ENCODE results near the gene OR8G5. TPM values are rescaled to one million over a fixed set of nuclear protein-coding genes. Genes with fewer than 3 reads are reported as not detected.
"Not testable (repeated sequence)": the region's sequence is repeated elsewhere in the genome, so short reads cannot be mapped to it uniquely, and the experiment has no call there.

OR8G5 gene
- total RNA-seq, 5 donors from 2014 or later (not counting 1 experiment from before 2014, with no cell fraction given), result not detected

GRCh38 chr11:124240621-124241397 lies 15.4 kb upstream of the OR8G5 start, which contains the start of gene OR8G1:
Gene OR8G1, plus strand, starts transcription at chr11:124241095. Its CDS starts 8,581 bp downstream, at chr11:124249676.
- H3K36me3 Mint-ChIP-seq, result no peaks in the 10 kb centered on the region
- no peak within 1 kb of the TSS for H3K27ac Mint-ChIP-seq
- H3K9me3 ChIP-seq, result no peaks in the 10 kb centered on the region
- peaks cover 0 to 11% of the 10 kb centered on the region in 2 donors for H3K27me3 Mint-ChIP-seq
- POLR2A ChIA-PET, result no interaction called here
- ATAC-seq (replicated peaks in 1 of 4), result no peak
- CTCF ChIA-PET, result no interaction called here
- no peaks in the 10 kb centered on the region for H3K36me3 ChIP-seq (ENCODE audit: control insufficient read depth in 2 of 2, extremely low read depth in 1 of 2, insufficient read depth in 1 of 2, low read length in 1 of 2)
- 81% methylated on average over 2 of the region's 3 CpGs for WGBS (ENCODE audit: insufficient coverage)
- H3K27ac ChIP-seq (ENCODE audit: low read length), result no peak within 1 kb of the TSS
- H3K4me1 Mint-ChIP-seq, result no peaks in the 10 kb centered on the region
- no peak for DNase-seq
- no peak within 1 kb of the TSS for H3K4me3 ChIP-seq (ENCODE audit: control insufficient read depth in 1 of 2, extremely low read depth in 1 of 2, low read length in 1 of 2)
- no peaks in the 10 kb centered on the region for H3K9me3 Mint-ChIP-seq
- H3K27me3 ChIP-seq (replicated peaks in 1 of 2; ENCODE audit: control insufficient read depth in 2 of 2, extremely low read depth in 1 of 2, insufficient read depth in 2 of 2, low read length in 1 of 2), result no peaks in the 10 kb centered on the region
- H3K4me1 ChIP-seq (ENCODE audit: control insufficient read depth in 1 of 2, extremely low read depth in 1 of 2, insufficient read depth in 2 of 2, low read length in 2 of 2), result no peaks in the 10 kb centered on the region
- H3K4me3 Mint-ChIP-seq, result no peak within 1 kb of the TSS

GRCh38 chr11:124249869-124250268 lies 6.3 kb upstream of the OR8G5 start:
- H3K4me1 ChIP-seq (ENCODE audit: control insufficient read depth in 1 of 2, extremely low read depth in 1 of 2, insufficient read depth in 2 of 2, low read length in 2 of 2); CTCF ChIA-PET; H3K36me3 ChIP-seq (ENCODE audit: control insufficient read depth in 2 of 2, extremely low read depth in 1 of 2, insufficient read depth in 1 of 2, low read length in 1 of 2); H3K4me3 ChIP-seq (ENCODE audit: control insufficient read depth in 1 of 2, extremely low read depth in 1 of 2, low read length in 1 of 2); POLR2A ChIA-PET; H3K27me3 ChIP-seq (replicated peaks in 1 of 2; ENCODE audit: control insufficient read depth in 2 of 2, extremely low read depth in 1 of 2, insufficient read depth in 2 of 2, low read length in 1 of 2); H3K27me3 Mint-ChIP-seq; H3K27ac Mint-ChIP-seq; H3K9me3 ChIP-seq; H3K4me1 Mint-ChIP-seq; H3K4me3 Mint-ChIP-seq; ATAC-seq (replicated peaks in 1 of 4); H3K27ac ChIP-seq (ENCODE audit: low read length); H3K9me3 Mint-ChIP-seq; DNase-seq; H3K36me3 Mint-ChIP-seq: not testable (repeated sequence)
- WGBS (ENCODE audit: insufficient coverage), result no CpG with 5 or more reads among the region's 3 CpGs

GRCh38 chr11:124265041-124265440 lies 8.9 kb downstream of the OR8G5 start:
- H3K36me3 Mint-ChIP-seq; H3K27ac Mint-ChIP-seq; DNase-seq; H3K4me3 Mint-ChIP-seq; H3K4me3 ChIP-seq (ENCODE audit: control insufficient read depth in 1 of 2, extremely low read depth in 1 of 2, low read length in 1 of 2); CTCF ChIA-PET; H3K27me3 ChIP-seq (replicated peaks in 1 of 2; ENCODE audit: control insufficient read depth in 2 of 2, extremely low read depth in 1 of 2, insufficient read depth in 2 of 2, low read length in 1 of 2); ATAC-seq (replicated peaks in 1 of 4); H3K27ac ChIP-seq (ENCODE audit: low read length); H3K4me1 ChIP-seq (ENCODE audit: control insufficient read depth in 1 of 2, extremely low read depth in 1 of 2, insufficient read depth in 2 of 2, low read length in 2 of 2); H3K36me3 ChIP-seq (ENCODE audit: control insufficient read depth in 2 of 2, extremely low read depth in 1 of 2, insufficient read depth in 1 of 2, low read length in 1 of 2); H3K4me1 Mint-ChIP-seq; H3K9me3 ChIP-seq; H3K27me3 Mint-ChIP-seq; H3K9me3 Mint-ChIP-seq; POLR2A ChIA-PET: not testable (repeated sequence)
- no CpG with 5 or more reads among the region's 4 CpGs for WGBS (ENCODE audit: insufficient coverage)

DNA sequence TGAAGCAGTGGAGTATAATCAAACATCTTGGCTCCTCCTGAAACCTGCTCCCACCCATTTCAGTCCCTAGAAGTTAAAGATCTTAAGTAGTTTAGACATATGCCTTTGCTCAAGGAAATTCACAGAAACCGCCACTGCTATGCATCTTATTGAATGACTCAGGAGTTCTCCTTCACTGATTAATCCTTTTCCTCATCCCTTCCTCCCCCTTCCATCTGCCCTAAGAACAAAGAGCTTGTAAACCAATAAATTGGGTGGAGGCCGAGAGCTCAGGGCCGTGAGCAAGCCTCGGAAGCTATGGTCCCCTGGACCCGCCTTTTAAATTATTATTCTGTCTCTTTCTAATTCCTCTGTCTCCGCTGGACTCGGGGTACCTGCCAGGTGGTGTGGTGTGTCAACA lies 14.7 kb downstream of the OR8G5 start:
- ATAC-seq (replicated peaks in 1 of 4); H3K4me3 ChIP-seq (ENCODE audit: control insufficient read depth in 1 of 2, extremely low read depth in 1 of 2, low read length in 1 of 2); DNase-seq; POLR2A ChIA-PET; H3K4me1 ChIP-seq (ENCODE audit: control insufficient read depth in 1 of 2, extremely low read depth in 1 of 2, insufficient read depth in 2 of 2, low read length in 2 of 2); H3K27me3 Mint-ChIP-seq; H3K27ac Mint-ChIP-seq; H3K36me3 Mint-ChIP-seq; H3K27me3 ChIP-seq (replicated peaks in 1 of 2; ENCODE audit: control insufficient read depth in 2 of 2, extremely low read depth in 1 of 2, insufficient read depth in 2 of 2, low read length in 1 of 2); H3K27ac ChIP-seq (ENCODE audit: low read length); CTCF ChIA-PET; H3K36me3 ChIP-seq (ENCODE audit: control insufficient read depth in 2 of 2, extremely low read depth in 1 of 2, insufficient read depth in 1 of 2, low read length in 1 of 2); H3K4me3 Mint-ChIP-seq; H3K4me1 Mint-ChIP-seq; H3K9me3 Mint-ChIP-seq; H3K9me3 ChIP-seq: not testable (repeated sequence)
- 83% methylated on average over 1 of the region's 7 CpGs for WGBS (ENCODE audit: insufficient coverage)

GRCh38 chr11:124274000-124274399 lies 17.8 kb downstream of the OR8G5 start:
- no CpG with 5 or more reads among the region's 2 CpGs for WGBS (ENCODE audit: insufficient coverage)
- Mint-ChIP-seq H3K27me3 (peaks cover 0 to 5% of the 10 kb centered on the region in 2 donors), H3K36me3 (no peaks in the 10 kb centered on the region), H3K4me1 (no peaks in the 10 kb centered on the region), H3K9me3 (no peaks in the 10 kb centered on the region), H3K4me3 (no peak overlapping the region), H3K27ac (no peak overlapping the region)
- POLR2A ChIA-PET, result no interaction called here
- CTCF ChIA-PET, result no interaction called here
- Histone ChIP-seq H3K4me1 (ENCODE audit: control insufficient read depth in 1 of 2, extremely low read depth in 1 of 2, insufficient read depth in 2 of 2, low read length in 2 of 2) (no peaks in the 10 kb centered on the region), H3K27ac (ENCODE audit: low read length) (no peak overlapping the region), H3K27me3 (replicated peaks in 1 of 2; ENCODE audit: control insufficient read depth in 2 of 2, extremely low read depth in 1 of 2, insufficient read depth in 2 of 2, low read length in 1 of 2) (peaks cover 0 to 8% of the 10 kb centered on the region in 2 experiments), H3K9me3 (no peaks in the 10 kb centered on the region), H3K36me3 (ENCODE audit: control insufficient read depth in 2 of 2, extremely low read depth in 1 of 2, insufficient read depth in 1 of 2, low read length in 1 of 2) (no peaks in the 10 kb centered on the region), H3K4me3 (ENCODE audit: control insufficient read depth in 1 of 2, extremely low read depth in 1 of 2, low read length in 1 of 2) (no peak overlapping the region)
- ATAC-seq (replicated peaks in 1 of 4), result no peak
- DNase-seq, result no peak

DNA sequence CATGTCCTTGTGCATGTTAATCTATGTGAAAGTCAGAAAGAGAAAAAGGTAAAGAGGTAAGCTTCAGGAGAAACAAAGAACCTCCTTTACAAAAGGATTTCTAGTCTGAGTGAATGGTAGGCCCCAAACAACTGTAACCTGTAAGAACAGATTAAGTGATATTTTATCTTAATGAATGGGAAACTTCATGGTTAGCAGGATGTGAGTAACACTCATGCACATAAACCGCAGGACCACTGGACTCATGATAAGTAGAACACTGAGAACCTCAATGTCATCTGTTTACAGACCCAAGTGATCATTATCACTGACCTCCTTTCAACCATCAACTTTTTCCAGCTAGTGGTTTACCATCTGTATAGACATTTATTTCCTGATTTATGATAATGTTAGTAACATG lies 19.9 kb downstream of the OR8G5 start:
- H3K27me3 Mint-ChIP-seq, result peaks cover 0 to under 1% of the 10 kb centered on the region in 2 donors
- no peaks in the 10 kb centered on the region for H3K36me3 Mint-ChIP-seq
- no peak overlapping the region for H3K27ac Mint-ChIP-seq
- H3K4me3 ChIP-seq (ENCODE audit: control insufficient read depth in 1 of 2, extremely low read depth in 1 of 2, low read length in 1 of 2), result no peak overlapping the region
- no peak overlapping the region for H3K27ac ChIP-seq (ENCODE audit: low read length)
- H3K4me1 ChIP-seq (ENCODE audit: control insufficient read depth in 1 of 2, extremely low read depth in 1 of 2, insufficient read depth in 2 of 2, low read length in 2 of 2), result no peaks in the 10 kb centered on the region
- POLR2A ChIA-PET, result interaction anchor here in 1 of 2 donors (0.5 kb wide), 1 partner anchor 23 kb away, joined by 4 read pairs; no protein-coding TSS in a partner anchor
- H3K36me3 ChIP-seq (ENCODE audit: control insufficient read depth in 2 of 2, extremely low read depth in 1 of 2, insufficient read depth in 1 of 2, low read length in 1 of 2), result no peaks in the 10 kb centered on the region
- no CpG with 5 or more reads among the region's 1 CpG for WGBS (ENCODE audit: insufficient coverage)
- H3K4me3 Mint-ChIP-seq, result no peak overlapping the region
- H3K27me3 ChIP-seq (replicated peaks in 1 of 2; ENCODE audit: control insufficient read depth in 2 of 2, extremely low read depth in 1 of 2, insufficient read depth in 2 of 2, low read length in 1 of 2), result peaks cover 0 to 8% of the 10 kb centered on the region in 2 experiments
- CTCF ChIA-PET, result no interaction called here
- ATAC-seq (replicated peaks in 1 of 4) (no peak), DNase-seq (no peak)
- H3K4me1 Mint-ChIP-seq, result no peaks in the 10 kb centered on the region
- H3K9me3 ChIP-seq, result no peaks in the 10 kb centered on the region
- peaks cover 0 to 11% (median 6%) of the 10 kb centered on the region in 3 donors for H3K9me3 Mint-ChIP-seq
